ENCODE data around the gene NNAT. TPM values are rescaled to one million over a fixed set of nuclear protein-coding genes. Genes with fewer than 3 reads are reported as not detected.

NNAT gene
- total and polyA plus RNA-seq, 2 donors (not counting 3 experiments of a cell fraction or from before 2014, with no cell fraction given): 2.3 to 32.9 TPM

DNA sequence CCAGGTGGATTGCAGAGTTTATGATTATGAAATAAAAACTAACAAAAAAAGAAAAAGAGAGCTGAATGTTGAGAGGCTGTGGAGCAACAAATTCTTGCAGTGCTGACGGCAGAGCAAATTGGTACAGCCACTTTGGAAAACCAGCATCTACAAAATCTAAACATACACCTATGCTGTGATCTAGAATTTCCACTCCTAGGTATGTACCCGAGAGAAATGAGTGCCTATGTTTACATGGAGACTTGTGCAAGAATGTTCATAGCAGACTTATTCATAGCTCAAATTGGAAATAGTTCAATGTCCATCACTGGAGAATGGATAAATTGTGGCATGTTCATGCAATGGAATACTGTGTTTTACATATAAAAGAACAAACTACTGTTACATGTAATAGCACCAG is 9.6 kb downstream of the NNAT start:
- Histone ChIP-seq H3K36me3 (ENCODE audit: control insufficient read depth in 2 of 2, extremely low read depth in 1 of 2, insufficient read depth in 2 of 2, low read length in 2 of 2) (no peaks in the 10 kb centered on the region), H3K9me1 (replicated peaks; ENCODE audit: control insufficient read depth, extremely low read depth, insufficient read depth, low read length) (no peaks in the 10 kb centered on the region), H2AFZ (ENCODE audit: low read depth, low read length) (no peak overlapping the region), H3K9ac (replicated peaks; ENCODE audit: extremely low read depth, insufficient read depth, low read length) (no peak overlapping the region), H3K9me3 (replicated peaks; ENCODE audit: control insufficient read depth, insufficient read depth, low read length) (no peaks in the 10 kb centered on the region), H3K4me1 (ENCODE audit: control insufficient read depth, extremely low read depth, insufficient read depth, low read length) (peaks cover 27% of the 10 kb centered on the region), H3K79me2 (ENCODE audit: control insufficient read depth, insufficient read depth, low read length) (peaks cover 17% of the 10 kb centered on the region), H3K4me3 (replicated peaks in 1 of 3; ENCODE audit: insufficient read depth in 1 of 3, low read depth in 1 of 3, low read length in 3 of 3) (no peak overlapping the region), H4K20me1 (replicated peaks; ENCODE audit: control insufficient read depth, extremely low read depth, insufficient read depth, low read length) (no peaks in the 10 kb centered on the region), H3K4me2 (ENCODE audit: insufficient read depth, low read length) (no peak overlapping the region), H3K27me3 (ENCODE audit: control insufficient read depth in 2 of 2, insufficient read depth in 2 of 2, low read length in 2 of 2) (no peaks in the 10 kb centered on the region), H3K27ac (ENCODE audit: insufficient read depth, low read depth, low read length) (no peak overlapping the region)
- DNase-seq (ENCODE audit: low read depth, low spot score) (no peak), FAIRE-seq (no peak)
- ChIA-PET POLR2A (no interaction called here), CTCF (interaction anchor here (0.6 to 6.8 kb wide), 4 partner anchors 248 to 334 kb away, joined by 3 to 54 read pairs (median 8); no protein-coding TSS in a partner anchor)
- intact Hi-C loops (cut with micrococcal nuclease): loop anchor here (5.0 kb wide), 1 partner anchor 123 kb away; no protein-coding TSS in a partner anchor
- no TSS peak for BruUV-seq (replicated peaks)
- TF ChIP-seq FOS (IDR thresholded peaks at IDR 0.05; ENCODE audit: borderline replicate concordance, insufficient read depth, low read length): no peak
- TF ChIP-seq, protein P1, sequence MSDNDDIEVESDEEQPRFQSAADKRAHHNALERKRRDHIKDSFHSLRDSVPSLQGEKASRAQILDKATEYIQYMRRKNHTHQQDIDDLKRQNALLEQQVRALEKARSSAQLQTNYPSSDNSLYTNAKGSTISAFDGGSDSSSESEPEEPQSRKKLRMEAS (IDR thresholded peaks at IDR 0.05; ENCODE audit: insufficient read depth, insufficient read length): no peak
- no peak for TF ChIP-seq POLR2A (IDR thresholded peaks at IDR 0.05; ENCODE audit: low read depth, low read length)
- TF ChIP-seq EZH2 (IDR thresholded peaks at IDR 0.05; ENCODE audit: borderline replicate concordance, low read depth, low read length, severe bottlenecking): no peak
- no peak for TF ChIP-seq GATA2 (IDR thresholded peaks at IDR 0.05; ENCODE audit: insufficient read depth, insufficient read length, low read depth, low read length)
- dilution Hi-C loops (cut with MboI; ENCODE audit: extremely low pct_ligation_motif_present, low sequenced_read_pairs): no loop called here

- Histone ChIP-seq H3K9me1 (replicated peaks; ENCODE audit: control insufficient read depth, extremely low read depth, insufficient read depth, low read length) (no peaks in the 10 kb centered on the region), H3K79me2 (ENCODE audit: control insufficient read depth, insufficient read depth, low read length) (peaks cover 8% of the 10 kb centered on the region), H3K4me3 (replicated peaks in 1 of 3; ENCODE audit: insufficient read depth in 1 of 3, low read depth in 1 of 3, low read length in 3 of 3) (no peak overlapping the region), H3K9ac (replicated peaks; ENCODE audit: extremely low read depth, insufficient read depth, low read length) (no peak overlapping the region), H2AFZ (ENCODE audit: low read depth, low read length) (no peak overlapping the region), H3K27ac (ENCODE audit: insufficient read depth, low read depth, low read length) (no peak overlapping the region), H3K4me2 (ENCODE audit: insufficient read depth, low read length) (no peak overlapping the region), H4K20me1 (replicated peaks; ENCODE audit: control insufficient read depth, extremely low read depth, insufficient read depth, low read length) (no peaks in the 10 kb centered on the region), H3K4me1 (ENCODE audit: control insufficient read depth, extremely low read depth, insufficient read depth, low read length) (peaks cover 19% of the 10 kb centered on the region), H3K27me3 (ENCODE audit: control insufficient read depth in 2 of 2, insufficient read depth in 2 of 2, low read length in 2 of 2) (no peaks in the 10 kb centered on the region), H3K9me3 (replicated peaks; ENCODE audit: control insufficient read depth, insufficient read depth, low read length) (no peaks in the 10 kb centered on the region), H3K36me3 (ENCODE audit: control insufficient read depth in 2 of 2, extremely low read depth in 1 of 2, insufficient read depth in 2 of 2, low read length in 2 of 2) (no peaks in the 10 kb centered on the region)
- intact Hi-C loops (cut with micrococcal nuclease) (loop anchor here (5.0 kb wide), 1 partner anchor 125 kb away; no protein-coding TSS in a partner anchor), dilution Hi-C loops (cut with MboI; ENCODE audit: extremely low pct_ligation_motif_present, low sequenced_read_pairs) (no loop called here)
- TF ChIP-seq POLR2AphosphoS5 (IDR thresholded peaks at IDR 0.05; ENCODE audit: insufficient read depth, low read depth, low read length): no peak
- ChIA-PET POLR2A (no interaction called here), CTCF (interaction anchor here (2.2 to 6.8 kb wide), 4 partner anchors 255 to 336 kb away, joined by 6 to 104 read pairs (median 34); no protein-coding TSS in a partner anchor)
- DNase-seq (ENCODE audit: low read depth, low spot score) (no peak), FAIRE-seq (no peak)
- no TSS peak for BruUV-seq (replicated peaks)
Observed at GRCh38 chr20:37531856-37532255, 10.8 kb downstream of the NNAT start.

Measured in endothelial cell of umbilical vein (primary cell).